ENCODE data around the gene TGM5.
"Not testable (repeated sequence)": the region's sequence is repeated elsewhere in the genome, so short reads cannot be mapped to it uniquely, and the experiment has no call there.

Gene TGM5

GRCh38 chr15:43266834-43267233, at the start of gene TGM5:
TGM5 (minus strand) TSS chr15:43266928; CDS start chr15:43266849, 79 bp downstream.
- no peak within 1 kb of the TSS for H3K4me3 ChIP-seq (ENCODE audit: low read depth, low read length)
- DNase-seq (ENCODE audit: low read depth) = no peak

GRCh38 chr15:43314171-43314570, 47.4 kb upstream of the TGM5 start:
- H3K4me3 ChIP-seq (ENCODE audit: low read depth, low read length) = no peak overlapping the region
- no peak for DNase-seq (ENCODE audit: low read depth)

- DNase-seq (ENCODE audit: low read depth) = no peak
- no peak overlapping the region for H3K4me3 ChIP-seq (ENCODE audit: low read depth, low read length)
Measured at GRCh38 chr15:43312378-43312777, 45.6 kb upstream of the TGM5 start.

GRCh38 chr15:43302205-43302817, 35.6 kb upstream of the TGM5 start, which contains the start of gene TGM7:
TGM7 (minus strand) TSS chr15:43302255.
- no peak within 1 kb of the TSS for H3K4me3 ChIP-seq (ENCODE audit: low read depth, low read length)
- no peak for DNase-seq (ENCODE audit: low read depth)

- no peak overlapping the region for H3K4me3 ChIP-seq (ENCODE audit: low read depth, low read length)
- no peak for DNase-seq (ENCODE audit: low read depth)
Measured at GRCh38 chr15:43299884-43300283, 33.2 kb upstream of the TGM5 start.

- no peak for DNase-seq (ENCODE audit: low read depth)
- H3K4me3 ChIP-seq (ENCODE audit: low read depth, low read length) = no peak overlapping the region
Measured at GRCh38 chr15:43299411-43299810, 32.7 kb upstream of the TGM5 start.

GRCh38 chr15:43294091-43294706, 27.5 kb upstream of the TGM5 start:
- no peak for DNase-seq (ENCODE audit: low read depth)
- H3K4me3 ChIP-seq (ENCODE audit: low read depth, low read length) = no peak overlapping the region

- DNase-seq (ENCODE audit: low read depth) = no peak
- no peak overlapping the region for H3K4me3 ChIP-seq (ENCODE audit: low read depth, low read length)
Measured at GRCh38 chr15:43293432-43293831, 26.7 kb upstream of the TGM5 start.

- DNase-seq (ENCODE audit: low read depth) = no peak
- no peak overlapping the region for H3K4me3 ChIP-seq (ENCODE audit: low read depth, low read length)
Measured at GRCh38 chr15:43292375-43293078, 25.8 kb upstream of the TGM5 start.

GRCh38 chr15:43289656-43290055, 22.9 kb upstream of the TGM5 start:
- H3K4me3 ChIP-seq (ENCODE audit: low read depth, low read length); DNase-seq (ENCODE audit: low read depth): not testable (repeated sequence)

- H3K4me3 ChIP-seq (ENCODE audit: low read depth, low read length) = no peak overlapping the region
- DNase-seq (ENCODE audit: low read depth) = no peak
Measured at GRCh38 chr15:43287254-43287653, 20.5 kb upstream of the TGM5 start.

- no peak overlapping the region for H3K4me3 ChIP-seq (ENCODE audit: low read depth, low read length)
- DNase-seq (ENCODE audit: low read depth) = no peak
Measured at GRCh38 chr15:43286074-43286473, 19.3 kb upstream of the TGM5 start.

- no peak overlapping the region for H3K4me3 ChIP-seq (ENCODE audit: low read depth, low read length)
- peak; percentile 15 for DNase-seq (ENCODE audit: low read depth)
Measured at GRCh38 chr15:43285609-43286037, 18.9 kb upstream of the TGM5 start.

- no peak for DNase-seq (ENCODE audit: low read depth)
- no peak overlapping the region for H3K4me3 ChIP-seq (ENCODE audit: low read depth, low read length)
Measured at GRCh38 chr15:43283526-43283925, 16.8 kb upstream of the TGM5 start.

GRCh38 chr15:43281926-43282602, 15.3 kb upstream of the TGM5 start:
- DNase-seq (ENCODE audit: low read depth) = no peak
- no peak overlapping the region for H3K4me3 ChIP-seq (ENCODE audit: low read depth, low read length)

- no peak overlapping the region for H3K4me3 ChIP-seq (ENCODE audit: low read depth, low read length)
- no peak for DNase-seq (ENCODE audit: low read depth)
Measured at GRCh38 chr15:43280996-43281395, 14.3 kb upstream of the TGM5 start.

- H3K4me3 ChIP-seq (ENCODE audit: low read depth, low read length) = no peak overlapping the region
- DNase-seq (ENCODE audit: low read depth) = no peak
Measured at GRCh38 chr15:43279496-43279895, 12.8 kb upstream of the TGM5 start.

GRCh38 chr15:43278869-43279268, 12.1 kb upstream of the TGM5 start:
- H3K4me3 ChIP-seq (ENCODE audit: low read depth, low read length) = no peak overlapping the region
- no peak for DNase-seq (ENCODE audit: low read depth)

- DNase-seq (ENCODE audit: low read depth) = no peak
- H3K4me3 ChIP-seq (ENCODE audit: low read depth, low read length) = no peak overlapping the region
Measured at GRCh38 chr15:43277901-43278300, 11.2 kb upstream of the TGM5 start.

- no peak for DNase-seq (ENCODE audit: low read depth)
- H3K4me3 ChIP-seq (ENCODE audit: low read depth, low read length) = no peak overlapping the region
Measured at GRCh38 chr15:43277231-43277823, 10.6 kb upstream of the TGM5 start.

Measured in skeletal muscle cell (primary cell).